HG02678 (cell line): ENCODE data around the gene ATRIP.

Experiments
- ATAC-seq: cut with Tn5 transposase; IDR thresholded peaks from one replicate; pipeline ENCODE4 v1.9.1; 2021; ENCODE audit warnings: mild to moderate bottlenecking, moderate library complexity; ENCODE audit not compliant: unreplicated experiment

Gene ATRIP

GRCh38 chr3:48501196-48501595 lies 54.7 kb downstream of the ATRIP start:
- no peak for ATAC-seq

GRCh38 chr3:48502121-48502520 lies 55.6 kb downstream of the ATRIP start:
- ATAC-seq: no peak

GRCh38 chr3:48502728-48503168 lies 56.2 kb downstream of the ATRIP start:
- no peak for ATAC-seq

GRCh38 chr3:48503401-48504050 lies 57.0 kb downstream of the ATRIP start:
- no peak for ATAC-seq

GRCh38 chr3:48504051-48504946 lies 57.8 kb downstream of the ATRIP start, which contains the start of gene SHISA5:
Gene SHISA5, minus strand, starts transcription at chr3:48504174. Its CDS starts 80 bp downstream, at chr3:48504094.
- ATAC-seq: no peak

GRCh38 chr3:48505146-48505545 lies 58.6 kb downstream of the ATRIP start:
- no peak for ATAC-seq

GRCh38 chr3:48505968-48506504 lies 59.5 kb downstream of the ATRIP start:
- ATAC-seq: no peak

- peak; percentile 66 for ATAC-seq
Measured at GRCh38 chr3:48507256-48508061, 60.9 kb downstream of the ATRIP start.

GRCh38 chr3:48511551-48511950 lies 65.0 kb downstream of the ATRIP start:
- no peak for ATAC-seq

- no peak for ATAC-seq
Measured at GRCh38 chr3:48514431-48515227, 68.1 kb downstream of the ATRIP start.
